Measurements from ENCODE around the gene TDG. TPM values are rescaled to one million over a fixed set of nuclear protein-coding genes. Genes with fewer than 3 reads are reported as not detected.

TDG gene
- total RNA-seq, 4 donors from 2014 or later = 23.4 to 42.2 (median 24.2) TPM

Other genes with a start within 250 kb of the TDG start
- gene NT5DC3, start 124.6 kb upstream of the TDG start, total RNA-seq = 1 to 10 TPM; 4.2 to 6.5 (median 5.0) TPM
- gene HSP90B1, start 35.5 kb upstream of the TDG start, total RNA-seq = 100 to 1,000 TPM; 138 to 156 (median 141) TPM
- 1 to 10 TPM; 1.1 to 4.5 (median 2.0) TPM for gene GLT8D2, start 84.3 kb downstream of the TDG start, total RNA-seq
- gene HCFC2, start 98.7 kb downstream of the TDG start, total RNA-seq = 10 to 100 TPM; 16.9 to 28.1 (median 20.0) TPM
- 10 to 100 TPM; 13.7 to 27.4 (median 20.8) TPM for gene NFYB, start 172.3 kb downstream of the TDG start, total RNA-seq
- 10 to 100 TPM; 33.1 to 52.1 (median 39.4) TPM for gene TXNRD1, start 249.9 kb downstream of the TDG start, total RNA-seq

Measured in suprapubic skin (tissue), 4 donors.